IMR-90 (cell line): ENCODE measurements around the gene MLLT1. TPM values are rescaled to one million over a fixed set of nuclear protein-coding genes. Genes with fewer than 3 reads are reported as not detected.

ENCODE experiments used
- ATAC-seq: fragments of 200-7000 bp; cut with Tn5 transposase; 2 replicates; pipeline ENCODE4 v1.9.1; 2020; ENCODE audit warnings: low read depth, mild to moderate bottlenecking, moderate library complexity
- BruUV-seq: library from RNA; stranded (reverse); fragments of 400-500 nt; replicated peaks from 2 replicates; lab custom pipeline; 2021; lab: Mats Ljungman, UMichigan
- CTCF ChIA-PET: fragments of 300-600 bp; formaldehyde crosslinking; extraction: SDS; loops from one replicate; lab custom pipeline; 2021; ENCODE audit warnings: antibody characterized with exemption; lab: Yijun Ruan, JAX
- POLR2A ChIA-PET: fragments of 300-600 bp; sonication (Branson Sonifier 250); formaldehyde crosslinking; loops from one replicate; lab custom pipeline; 2022; ENCODE audit warnings: antibody characterized with exemption; ENCODE audit not compliant: unreplicated experiment; lab: Charles Lee
- DNase-seq: peaks from one replicate; pipeline ENCODE4 v3.0.0; 2013
- H2AFZ ChIP-seq: replicated peaks from 2 replicates; pipeline ENCODE3; 2013; ENCODE audit warnings: low read length, mild to moderate bottlenecking; ENCODE audit not compliant: poor library complexity
- H2AK5ac ChIP-seq: 2 replicates; pipeline ENCODE4 v1.6.1; 2013; ENCODE audit warnings: low read depth, low read length, inconsistent platforms
- H2AK9ac ChIP-seq: replicated peaks from 2 replicates; pipeline ENCODE3; 2013; ENCODE audit warnings: mild to moderate bottlenecking, low read depth, low read length, moderate library complexity; ENCODE audit not compliant: poor library complexity
- H2BK120ac ChIP-seq: 2 replicates; pipeline ENCODE4 v1.6.1; 2013; ENCODE audit warnings: low read depth, low read length, inconsistent platforms
- H2BK15ac ChIP-seq: 3 replicates; pipeline ENCODE4 v1.6.1; 2013; ENCODE audit warnings: low read depth, low read length, inconsistent platforms
- H2BK20ac ChIP-seq: 2 replicates; pipeline ENCODE4 v1.6.1; 2013; ENCODE audit warnings: low read depth, mild to moderate bottlenecking, inconsistent platforms, low read length, moderate library complexity
- H2BK5ac ChIP-seq: 2 replicates; pipeline ENCODE4 v1.6.1; 2013; ENCODE audit warnings: mild to moderate bottlenecking, low read depth, low read length, inconsistent platforms; ENCODE audit not compliant: poor library complexity, severe bottlenecking
- H3K14ac ChIP-seq: replicated peaks from 2 replicates; pipeline ENCODE4 v1.6.1; 2013; ENCODE audit warnings: low read depth, low read length, inconsistent platforms
- H3K18ac ChIP-seq: 2 replicates; pipeline ENCODE4 v1.6.1; 2013; ENCODE audit warnings: low read depth, low read length, control low read depth
- H3K23ac ChIP-seq: 2 replicates; pipeline ENCODE4 v1.6.1; 2013; ENCODE audit warnings: low read depth, low read length, inconsistent platforms
- H3K27ac ChIP-seq: 2 replicates; pipeline ENCODE4 v1.5.1; 2013; ENCODE audit warnings: mild to moderate bottlenecking, control low read depth, low read length; ENCODE audit not compliant: insufficient read depth
- H3K27me3 ChIP-seq: 2 replicates; pipeline ENCODE4 v1.6.1; 2013; ENCODE audit warnings: low read length; ENCODE audit not compliant: control insufficient read depth, insufficient read depth
- H3K36me3 ChIP-seq: 2 replicates; pipeline ENCODE4 v1.6.1; 2013; ENCODE audit warnings: low read length, mixed read lengths; ENCODE audit not compliant: control insufficient read depth, insufficient read depth
- H3K4ac ChIP-seq: 2 replicates; pipeline ENCODE4 v1.6.1; 2013; ENCODE audit warnings: low read depth, low read length, inconsistent platforms
- H3K4me1 ChIP-seq: 2 replicates; pipeline ENCODE4 v1.6.1; 2013; ENCODE audit warnings: low read length, mixed read lengths; ENCODE audit not compliant: control insufficient read depth, insufficient read depth
- H3K4me2 ChIP-seq: 2 replicates; pipeline ENCODE4 v1.6.1; 2013; ENCODE audit warnings: low read depth, mild to moderate bottlenecking, control low read depth, low read length, moderate library complexity
- H3K4me3 ChIP-seq: 2 replicates; pipeline ENCODE4 v1.5.1; 2013; ENCODE audit warnings: low read depth, mild to moderate bottlenecking, control low read depth, low read length, moderate library complexity; ENCODE audit not compliant: insufficient read depth
- H3K56ac ChIP-seq: 2 replicates; pipeline ENCODE4 v1.6.1; 2013; ENCODE audit warnings: low read length, inconsistent platforms; ENCODE audit not compliant: insufficient read depth; ENCODE audit errors: extremely low read depth
- H3K79me1 ChIP-seq, 2 experiments: 2 replicates each; pipeline ENCODE4 v1.6.1; 2013; ENCODE audit warnings: low read length in 2 of 2, inconsistent platforms in 1 of 2, low read depth in 1 of 2
- H3K9ac ChIP-seq: 2 replicates; pipeline ENCODE4 v1.6.1; 2013; ENCODE audit warnings: low read depth, low read length, control low read depth
- H3K9me1 ChIP-seq: 2 replicates; pipeline ENCODE4 v1.6.1; 2013; ENCODE audit warnings: low read length, inconsistent platforms; ENCODE audit not compliant: insufficient read depth
- H3K9me3 ChIP-seq: 2 replicates; pipeline ENCODE4 v1.6.1; 2013; ENCODE audit warnings: low read length; ENCODE audit not compliant: control insufficient read depth, insufficient read depth
- H4K20me1 ChIP-seq: 2 replicates; pipeline ENCODE4 v1.6.1; 2013; ENCODE audit warnings: low read length, inconsistent platforms; ENCODE audit not compliant: insufficient read depth
- H4K5ac ChIP-seq: 2 replicates; pipeline ENCODE4 v1.6.1; 2013; ENCODE audit warnings: mild to moderate bottlenecking, low read depth, low read length, control low read depth
- H4K8ac ChIP-seq, 2 experiments: 2 replicates each; pipeline ENCODE4 v1.6.1; 2013; ENCODE audit warnings: low read depth in 2 of 2, low read length in 2 of 2, control low read depth in 1 of 2, inconsistent platforms in 1 of 2
- H4K91ac ChIP-seq: 2 replicates; pipeline ENCODE4 v1.6.1; 2013; ENCODE audit warnings: low read depth, low read length, inconsistent platforms; ENCODE audit not compliant: insufficient read depth
- BHLHE40 ChIP-seq: fragments of 150-350 bp; IDR thresholded peaks from 2 replicates; pipeline ENCODE4 v1.6.1; 2016; ENCODE audit warnings: mild to moderate bottlenecking, low read depth, low read length
- CEBPB ChIP-seq: IDR thresholded peaks from 2 replicates; pipeline ENCODE4 v1.6.1; 2012; ENCODE audit warnings: low read depth, low read length, improper control_type of control experiment
- CHD1 ChIP-seq: IDR thresholded peaks from 2 replicates; pipeline ENCODE4 v1.6.1; 2012; ENCODE audit warnings: low read depth, low read length, improper control_type of control experiment
- FOS ChIP-seq: fragments of 150-350 bp; IDR thresholded peaks from 2 replicates; pipeline ENCODE4 v1.6.1; 2016; ENCODE audit warnings: low read depth, low read length
- MAFK ChIP-seq: IDR thresholded peaks from 2 replicates; pipeline ENCODE4 v1.6.1; 2012; ENCODE audit warnings: low read depth, low read length, improper control_type of control experiment
- MAZ ChIP-seq: IDR thresholded peaks from 2 replicates; pipeline ENCODE4 v1.6.1; 2012; ENCODE audit warnings: low read depth, mild to moderate bottlenecking, low read length, improper control_type of control experiment, moderate library complexity, borderline replicate concordance
- MXI1 ChIP-seq: IDR thresholded peaks from 2 replicates; pipeline ENCODE4 v1.6.1; 2012; ENCODE audit warnings: low read depth, mild to moderate bottlenecking, low read length, moderate library complexity, borderline replicate concordance
- NFE2L2 ChIP-seq: fragments of 150-350 bp; IDR thresholded peaks from 2 replicates; pipeline ENCODE4 v1.6.1; 2016; ENCODE audit warnings: low read depth, mild to moderate bottlenecking, low read length
- POLR2A ChIP-seq: IDR thresholded peaks from 2 replicates; pipeline ENCODE4 v1.6.1; 2012; ENCODE audit warnings: mild to moderate bottlenecking, low read depth, low read length
- RAD21 ChIP-seq: IDR thresholded peaks from 2 replicates; pipeline ENCODE4 v1.6.1; 2012; ENCODE audit warnings: low read length, improper control_type of control experiment
- RCOR1 ChIP-seq: IDR thresholded peaks from 2 replicates; pipeline ENCODE4 v1.6.1; 2012; ENCODE audit warnings: mild to moderate bottlenecking, low read length, improper control_type of control experiment; ENCODE audit not compliant: insufficient replicate concordance
- RFX5 ChIP-seq: IDR thresholded peaks from 2 replicates; pipeline ENCODE4 v1.8.0; 2012; ENCODE audit warnings: low read depth, mild to moderate bottlenecking, low read length, moderate library complexity
- SMC3 ChIP-seq: fragments of 150-350 bp; IDR thresholded peaks from 2 replicates; pipeline ENCODE4 v1.6.1; 2016; ENCODE audit warnings: low read depth, mild to moderate bottlenecking, antibody characterized with exemption, low read length, moderate library complexity
- WGBS, 2 experiments: methylation state at CpG; one replicate each; pipeline versions ENCODE4 v1.1.5 to v1.1.7; 2013; ENCODE audit warnings: missing lambda C conversion rate in 2 of 2; ENCODE audit not compliant: insufficient read length in 1 of 2; ENCODE audit errors: extremely low coverage in 2 of 2; 5-methylcytosine and 5-hydroxymethylcytosine counted together
- dilution Hi-C: fragments of 300-500 bp; cut with HindIII; formaldehyde crosslinking; loops from one replicate; pipeline ENCODE4 v1.14.3; 2018; ENCODE audit warnings: low sequenced_read_pairs; ENCODE audit not compliant: unreplicated experiment
- in situ Hi-C: fragments of 300-500 bp; cut with MboI; formaldehyde crosslinking; loops from 3 replicates; pipeline ENCODE4 v1.14.3; 2019; ENCODE audit warnings: low sequenced_read_pairs, inconsistent platforms, mixed read lengths
- intact Hi-C: fragments of 100-400 bp; cut with micrococcal nuclease; formaldehyde crosslinking; loops from 2 replicates; pipeline ENCODE4 v1.10.0; 2022
- polyA plus RNA-seq, 3 experiments: library from polyadenylated mRNA; depleted of rRNA; stranded (reverse); fragments of >200 nt; gene quantifications; 2 replicates each; pipeline ENCODE4 v1.2.3, GENCODE V29; 2012; ENCODE audit warnings: low replicate concordance in 1 of 3
- total RNA-seq: library from RNA; depleted of rRNA; stranded (reverse); fragments of >200 nt; gene quantifications from 2 replicates; pipeline ENCODE4 v1.2.3, GENCODE V29; 2012
- TF ChIP-seq, protein P1 (sequence below): fragments of 150-350 bp; IDR thresholded peaks from 2 replicates; pipeline ENCODE4 v1.6.1; 2016; ENCODE audit warnings: low read depth, mild to moderate bottlenecking, low read length, moderate library complexity, borderline replicate concordance
- TF ChIP-seq, protein P2 (sequence below): fragments of 150-350 bp; IDR thresholded peaks from 2 replicates; pipeline ENCODE4 v1.6.1; 2017; ENCODE audit warnings: mild to moderate bottlenecking, antibody characterized with exemption, low read length, low read depth
- TF ChIP-seq, protein P3 (sequence below): conservative IDR thresholded peaks from 2 replicates; pipeline ENCODE4 v1.5.1; 2012; ENCODE audit warnings: mild to moderate bottlenecking, low read depth, low read length, improper control_type of control experiment

MLLT1 gene
- total and polyA plus RNA-seq, 2 of the 4 experiments (the other 2 are of a cell fraction) = 1.3 to 30.6 TPM

DNA sequence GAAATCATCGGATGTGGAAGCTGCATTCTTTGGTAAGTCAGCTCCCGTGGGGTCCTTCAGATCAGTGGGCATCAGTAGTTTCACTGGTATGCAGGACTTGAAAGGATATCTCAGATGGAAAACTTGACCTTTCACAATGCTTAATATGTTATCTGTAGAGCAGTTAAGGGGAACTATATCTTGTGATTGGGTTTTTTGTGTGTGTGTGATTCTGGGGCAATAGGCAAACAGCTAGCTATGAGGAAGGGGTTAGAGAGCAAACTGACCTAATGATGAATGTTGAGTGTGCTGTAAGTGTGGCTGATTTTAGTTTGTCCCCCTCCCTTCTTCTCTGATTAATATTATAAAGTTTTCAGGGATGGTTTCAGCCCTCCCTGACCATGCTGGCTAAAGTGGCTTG lies 91.0 kb downstream of the MLLT1 start:
- H2AK5ac ChIP-seq = no peak overlapping the region
- POLR2A ChIA-PET = no interaction called here

More for the DNA sequence above, 91.0 kb downstream of the MLLT1 start:
- Histone ChIP-seq H4K5ac (no peak overlapping the region), H3K18ac (no peak overlapping the region), H2BK20ac (no peak overlapping the region), H3K9me3 (peaks cover 8% of the 10 kb centered on the region), H2AFZ (no peak overlapping the region), H3K27me3 (no peaks in the 10 kb centered on the region), H2BK5ac (no peak overlapping the region), H2AK9ac (no peak overlapping the region), H3K27ac (no peak overlapping the region), H3K14ac (no peak overlapping the region), H2BK15ac (no peak overlapping the region), H3K9ac (no peak overlapping the region), H4K8ac (no peak overlapping the region), H3K4ac (no peak overlapping the region), H3K4me3 (no peak overlapping the region), H4K20me1 (no peaks in the 10 kb centered on the region), H3K36me3 (no peaks in the 10 kb centered on the region), H3K4me1 (no peaks in the 10 kb centered on the region), H3K23ac (no peak overlapping the region), H3K56ac (no peak overlapping the region), H4K91ac (no peak overlapping the region), H3K9me1 (no peaks in the 10 kb centered on the region), H3K4me2 (no peak overlapping the region), H2BK120ac (no peak overlapping the region), H3K79me1 (peaks cover 0 to 8% of the 10 kb centered on the region in 2 experiments; a peak in 3 of 4 replicates)
- no peak for DNase-seq
- CTCF ChIA-PET = no interaction called here
- WGBS, 2 experiments = no CpG with 5 or more reads among the region's 2 CpGs
- intact Hi-C loops (no loop called here), in situ Hi-C loops (no loop called here), dilution Hi-C loops (no loop called here)
- no peak for ATAC-seq
- TF ChIP-seq CEBPB (no peak), MAFK (no peak), RCOR1 (no peak), MAZ (no peak), RFX5 (no peak), MXI1 (no peak), RAD21 (no peak), FOS (no peak), CHD1 (no peak), NFE2L2 (no peak), SMC3 (no peak), BHLHE40 (no peak), POLR2A (no peak)
- TF ChIP-seq, protein P1, sequence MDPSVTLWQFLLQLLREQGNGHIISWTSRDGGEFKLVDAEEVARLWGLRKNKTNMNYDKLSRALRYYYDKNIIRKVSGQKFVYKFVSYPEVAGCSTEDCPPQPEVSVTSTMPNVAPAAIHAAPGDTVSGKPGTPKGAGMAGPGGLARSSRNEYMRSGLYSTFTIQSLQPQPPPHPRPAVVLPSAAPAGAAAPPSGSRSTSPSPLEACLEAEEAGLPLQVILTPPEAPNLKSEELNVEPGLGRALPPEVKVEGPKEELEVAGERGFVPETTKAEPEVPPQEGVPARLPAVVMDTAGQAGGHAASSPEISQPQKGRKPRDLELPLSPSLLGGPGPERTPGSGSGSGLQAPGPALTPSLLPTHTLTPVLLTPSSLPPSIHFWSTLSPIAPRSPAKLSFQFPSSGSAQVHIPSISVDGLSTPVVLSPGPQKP = no peak
- TF ChIP-seq, protein P2, sequence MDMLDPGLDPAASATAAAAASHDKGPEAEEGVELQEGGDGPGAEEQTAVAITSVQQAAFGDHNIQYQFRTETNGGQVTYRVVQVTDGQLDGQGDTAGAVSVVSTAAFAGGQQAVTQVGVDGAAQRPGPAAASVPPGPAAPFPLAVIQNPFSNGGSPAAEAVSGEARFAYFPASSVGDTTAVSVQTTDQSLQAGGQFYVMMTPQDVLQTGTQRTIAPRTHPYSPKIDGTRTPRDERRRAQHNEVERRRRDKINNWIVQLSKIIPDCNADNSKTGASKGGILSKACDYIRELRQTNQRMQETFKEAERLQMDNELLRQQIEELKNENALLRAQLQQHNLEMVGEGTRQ = no peak
- TF ChIP-seq, protein P3, sequence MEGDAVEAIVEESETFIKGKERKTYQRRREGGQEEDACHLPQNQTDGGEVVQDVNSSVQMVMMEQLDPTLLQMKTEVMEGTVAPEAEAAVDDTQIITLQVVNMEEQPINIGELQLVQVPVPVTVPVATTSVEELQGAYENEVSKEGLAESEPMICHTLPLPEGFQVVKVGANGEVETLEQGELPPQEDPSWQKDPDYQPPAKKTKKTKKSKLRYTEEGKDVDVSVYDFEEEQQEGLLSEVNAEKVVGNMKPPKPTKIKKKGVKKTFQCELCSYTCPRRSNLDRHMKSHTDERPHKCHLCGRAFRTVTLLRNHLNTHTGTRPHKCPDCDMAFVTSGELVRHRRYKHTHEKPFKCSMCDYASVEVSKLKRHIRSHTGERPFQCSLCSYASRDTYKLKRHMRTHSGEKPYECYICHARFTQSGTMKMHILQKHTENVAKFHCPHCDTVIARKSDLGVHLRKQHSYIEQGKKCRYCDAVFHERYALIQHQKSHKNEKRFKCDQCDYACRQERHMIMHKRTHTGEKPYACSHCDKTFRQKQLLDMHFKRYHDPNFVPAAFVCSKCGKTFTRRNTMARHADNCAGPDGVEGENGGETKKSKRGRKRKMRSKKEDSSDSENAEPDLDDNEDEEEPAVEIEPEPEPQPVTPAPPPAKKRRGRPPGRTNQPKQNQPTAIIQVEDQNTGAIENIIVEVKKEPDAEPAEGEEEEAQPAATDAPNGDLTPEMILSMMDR = no peak
- BruUV-seq = no TSS peak
